Cardiac muscle cell (in vitro differentiated cells and primary cell): Measurements from ENCODE around the gene IL1RN. TPM values are rescaled to one million over a fixed set of nuclear protein-coding genes. Genes with fewer than 3 reads are reported as not detected.
A peak's percentile ranks its signal among the peaks of the same experiment; 100 is the strongest.

Experiments used
- DNase-seq, 2 donors: peaks; one replicate each; pipeline versions ENCODE4 v3.0.0 to v3.0.0-alpha.2; 2010 to 2017; ENCODE audit warnings: low read depth in 1 of 2, low spot score in 1 of 2
- H3K27ac ChIP-seq: fragments of 200-600 bp; sonication (generic); 2 replicates; pipeline ENCODE4 v1.5.1; 2016
- H3K27me3 ChIP-seq: fragments of 200-600 bp; sonication (generic); 2 replicates; pipeline ENCODE4 v1.6.0; 2016; ENCODE audit warnings: control low read depth
- H3K36me3 ChIP-seq: fragments of 200-600 bp; sonication (generic); 2 replicates; pipeline ENCODE4 v1.5.1; 2016; ENCODE audit warnings: control low read depth
- H3K4me1 ChIP-seq: fragments of 200-600 bp; sonication (generic); 2 replicates; pipeline ENCODE4 v1.8.1; 2017; ENCODE audit warnings: low read depth, mild to moderate bottlenecking, mixed run types
- H3K4me3 ChIP-seq: fragments of 200-600 bp; sonication (generic); 2 replicates; pipeline ENCODE4 v1.5.1; 2016; ENCODE audit warnings: mild to moderate bottlenecking
- H3K9me3 ChIP-seq: fragments of 200-600 bp; sonication (generic); 2 replicates; pipeline ENCODE4 v1.5.1; 2017; ENCODE audit warnings: low read depth, mild to moderate bottlenecking, control low read depth
- polyA plus RNA-seq: library from polyadenylated mRNA; unstranded; fragments of >200 nt; fragmentation: Nextera tagmentation; extraction: Ambion mirVana; gene quantifications from 2 replicates; pipeline ENCODE4 v1.2.1, GENCODE V29; 2016
- total RNA-seq: library from RNA; depleted of rRNA; stranded (reverse); fragments of >200 nt; gene quantifications from 2 replicates; pipeline ENCODE4 v1.2.3, GENCODE V29; 2016
- TF ChIP-seq, protein P1 (sequence below): IDR thresholded peaks from 2 replicates; pipeline ENCODE4 v1.5.1; 2012; ENCODE audit warnings: low read depth, mild to moderate bottlenecking, low read length

Gene IL1RN
- total and polyA plus RNA-seq, 2 experiments from 2014 or later = not detected

GRCh38 chr2:113136828-113137775 lies 9.7 kb downstream of the IL1RN start:
- H3K36me3 ChIP-seq = no peaks in the 10 kb centered on the region
- no peaks in the 10 kb centered on the region for H3K9me3 ChIP-seq
- H3K4me3 ChIP-seq = no peak overlapping the region
- H3K4me1 ChIP-seq = peaks cover 6% of the 10 kb centered on the region
- TF ChIP-seq, protein P1, sequence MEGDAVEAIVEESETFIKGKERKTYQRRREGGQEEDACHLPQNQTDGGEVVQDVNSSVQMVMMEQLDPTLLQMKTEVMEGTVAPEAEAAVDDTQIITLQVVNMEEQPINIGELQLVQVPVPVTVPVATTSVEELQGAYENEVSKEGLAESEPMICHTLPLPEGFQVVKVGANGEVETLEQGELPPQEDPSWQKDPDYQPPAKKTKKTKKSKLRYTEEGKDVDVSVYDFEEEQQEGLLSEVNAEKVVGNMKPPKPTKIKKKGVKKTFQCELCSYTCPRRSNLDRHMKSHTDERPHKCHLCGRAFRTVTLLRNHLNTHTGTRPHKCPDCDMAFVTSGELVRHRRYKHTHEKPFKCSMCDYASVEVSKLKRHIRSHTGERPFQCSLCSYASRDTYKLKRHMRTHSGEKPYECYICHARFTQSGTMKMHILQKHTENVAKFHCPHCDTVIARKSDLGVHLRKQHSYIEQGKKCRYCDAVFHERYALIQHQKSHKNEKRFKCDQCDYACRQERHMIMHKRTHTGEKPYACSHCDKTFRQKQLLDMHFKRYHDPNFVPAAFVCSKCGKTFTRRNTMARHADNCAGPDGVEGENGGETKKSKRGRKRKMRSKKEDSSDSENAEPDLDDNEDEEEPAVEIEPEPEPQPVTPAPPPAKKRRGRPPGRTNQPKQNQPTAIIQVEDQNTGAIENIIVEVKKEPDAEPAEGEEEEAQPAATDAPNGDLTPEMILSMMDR = peak; percentile 70
- no peak overlapping the region for H3K27ac ChIP-seq
- H3K27me3 ChIP-seq = no peaks in the 10 kb centered on the region
- peak; percentile 57 to 68 for DNase-seq

DNA sequence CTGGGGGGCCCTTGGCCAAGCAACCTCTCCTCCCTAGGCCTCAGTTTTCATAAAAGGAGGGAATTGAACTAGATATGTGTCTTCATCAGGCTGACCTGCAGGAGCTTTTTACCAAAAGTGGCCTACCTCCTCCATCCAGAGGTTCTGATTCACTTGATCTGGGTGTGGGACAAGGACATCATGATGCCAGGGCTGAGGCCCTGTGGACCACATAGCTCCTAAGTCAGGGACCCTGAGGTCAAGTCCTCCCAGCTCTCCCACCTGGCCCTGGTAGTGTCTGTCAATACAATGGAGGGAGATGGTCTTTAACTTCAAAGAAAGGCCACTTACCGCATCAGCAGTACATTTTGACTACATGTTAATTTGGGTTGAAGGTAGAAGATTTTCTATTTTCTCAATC lies 10.4 kb downstream of the IL1RN start:
- Histone ChIP-seq H3K9me3 (no peaks in the 10 kb centered on the region), H3K4me1 (peaks cover 6% of the 10 kb centered on the region), H3K27me3 (no peaks in the 10 kb centered on the region), H3K36me3 (no peaks in the 10 kb centered on the region), H3K27ac (no peak overlapping the region), H3K4me3 (no peak overlapping the region)
- TF ChIP-seq, protein P1 = no peak
- no peak for DNase-seq

GRCh38 chr2:113138428-113139322 lies 11.3 kb downstream of the IL1RN start:
- H3K36me3 ChIP-seq = no peaks in the 10 kb centered on the region
- H3K9me3 ChIP-seq = no peaks in the 10 kb centered on the region
- H3K4me3 ChIP-seq = no peak overlapping the region
- TF ChIP-seq, protein P1 = peak; percentile 79
- DNase-seq = peak; percentile 80
- peak overlapping the region; percentile 38 for H3K27ac ChIP-seq
- no peaks in the 10 kb centered on the region for H3K27me3 ChIP-seq
- H3K4me1 ChIP-seq = peaks cover 6% of the 10 kb centered on the region

DNA sequence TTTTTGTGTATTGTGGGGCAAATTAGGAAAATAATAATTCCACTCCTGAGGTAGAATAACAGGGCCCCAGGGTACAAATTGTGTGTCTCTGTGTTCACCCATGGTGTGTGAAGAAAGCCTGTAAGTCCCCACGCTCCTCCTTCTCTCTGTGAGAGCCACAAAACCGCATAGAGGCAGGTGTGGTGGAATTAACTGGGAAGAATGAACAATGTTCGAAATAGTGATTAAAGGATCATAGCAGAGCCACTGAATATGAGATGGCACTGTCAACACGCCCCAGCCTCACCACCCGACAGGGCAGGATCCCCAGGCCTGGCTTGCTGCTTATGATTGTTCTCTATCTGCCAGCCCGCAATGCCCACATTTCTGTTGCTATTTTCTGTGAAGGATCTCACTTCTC lies 14.1 kb downstream of the IL1RN start:
- peaks cover 6% of the 10 kb centered on the region for H3K4me1 ChIP-seq
- H3K4me3 ChIP-seq = no peak overlapping the region
- no peak for DNase-seq
- no peak overlapping the region for H3K27ac ChIP-seq
- no peaks in the 10 kb centered on the region for H3K36me3 ChIP-seq
- no peaks in the 10 kb centered on the region for H3K9me3 ChIP-seq
- H3K27me3 ChIP-seq = no peaks in the 10 kb centered on the region
- TF ChIP-seq, protein P1 = no peak

DNA sequence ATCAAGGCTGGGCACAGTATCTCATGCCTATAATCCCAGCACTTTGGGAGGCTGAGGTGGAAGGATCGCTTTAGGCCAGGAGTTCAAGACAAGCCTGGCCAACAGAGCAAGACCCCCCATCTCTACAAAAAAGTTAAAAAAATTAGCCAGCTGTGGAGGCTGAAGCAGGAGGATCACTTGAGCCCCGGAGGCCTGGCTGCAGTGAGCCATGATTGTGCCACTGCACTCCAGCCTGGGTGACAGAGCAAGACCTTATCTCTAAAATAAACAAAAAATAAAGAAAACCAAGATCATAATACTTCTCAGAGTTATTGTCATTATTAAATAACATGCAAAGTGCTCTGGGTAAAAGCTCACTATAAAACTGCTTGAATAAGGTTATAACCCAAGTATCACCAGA lies 14.9 kb downstream of the IL1RN start:
- TF ChIP-seq, protein P1 = no peak

More for the DNA sequence above, 14.9 kb downstream of the IL1RN start:
- Histone ChIP-seq H3K9me3 (no peaks in the 10 kb centered on the region), H3K4me1 (peaks cover 6% of the 10 kb centered on the region), H3K36me3 (no peaks in the 10 kb centered on the region), H3K27ac (no peak overlapping the region), H3K4me3 (no peak overlapping the region), H3K27me3 (no peaks in the 10 kb centered on the region)
- no peak for DNase-seq
